ENCODE results near the gene TMEM200B. TPM values are rescaled to one million over a fixed set of nuclear protein-coding genes. Genes with fewer than 3 reads are reported as not detected.

TMEM200B gene
- total and polyA plus RNA-seq, 9 donors = 16.2 to 65.9 (median 30.6) TPM

GRCh38 chr1:29169976-29170375, 46.3 kb upstream of the TMEM200B start:
- Histone ChIP-seq H3K4me3 (no peak overlapping the region), H3K9me3 (no peaks in the 10 kb centered on the region), H3K36me3 (no peaks in the 10 kb centered on the region), H3K27ac (no peak overlapping the region), H3K4me1 (ENCODE audit: insufficient read depth) (peaks cover 6% of the 10 kb centered on the region), H3K27me3 (no peaks in the 10 kb centered on the region)
- no peak for TF ChIP-seq CTCF (IDR thresholded peaks at IDR 0.05)
- no peak for TF ChIP-seq EP300 (IDR thresholded peaks at IDR 0.05)
- TF ChIP-seq POLR2A (IDR thresholded peaks at IDR 0.05) = no peak
- 70 to 85% (median 82%) methylated on average over 3 of the region's 3 CpGs for WGBS, 3 donors
- intact Hi-C loops (cut with DNase I) = no loop called here
- no peak for DNase-seq

- peaks cover 6% of the 10 kb centered on the region for H3K4me1 ChIP-seq (ENCODE audit: insufficient read depth)
- no peaks in the 10 kb centered on the region for H3K36me3 ChIP-seq
- no peak overlapping the region for H3K27ac ChIP-seq
- intact Hi-C loops (cut with DNase I) = no loop called here
- 96 to 97% (median 96%) methylated on average over 9 of the region's 9 CpGs for WGBS, 3 donors
- DNase-seq = no peak
- no peaks in the 10 kb centered on the region for H3K27me3 ChIP-seq
- H3K4me3 ChIP-seq = no peak overlapping the region
- no peak for TF ChIP-seq EP300 (IDR thresholded peaks at IDR 0.05)
- no peak for TF ChIP-seq CTCF (IDR thresholded peaks at IDR 0.05)
- TF ChIP-seq POLR2A (IDR thresholded peaks at IDR 0.05) = no peak
- no peaks in the 10 kb centered on the region for H3K9me3 ChIP-seq
These were observed 44.2 kb upstream of the TMEM200B start for GRCh38 chr1:29167904-29168303.

GRCh38 chr1:29166291-29166878, 42.7 kb upstream of the TMEM200B start:
- no peaks in the 10 kb centered on the region for H3K36me3 ChIP-seq
- H3K27ac ChIP-seq = no peak overlapping the region
- intact Hi-C loops (cut with DNase I) = no loop called here
- no peaks in the 10 kb centered on the region for H3K27me3 ChIP-seq
- no peak for DNase-seq
- TF ChIP-seq POLR2A (IDR thresholded peaks at IDR 0.05) = no peak
- WGBS, 3 donors = 58 to 61% (median 60%) methylated on average over 9 of the region's 9 CpGs
- H3K9me3 ChIP-seq = no peaks in the 10 kb centered on the region
- H3K4me1 ChIP-seq (ENCODE audit: insufficient read depth) = peaks cover 8% of the 10 kb centered on the region
- H3K4me3 ChIP-seq = no peak overlapping the region

- Histone ChIP-seq H3K4me3 (no peak overlapping the region), H3K27me3 (no peaks in the 10 kb centered on the region), H3K36me3 (no peaks in the 10 kb centered on the region), H3K9me3 (no peaks in the 10 kb centered on the region), H3K27ac (no peak overlapping the region), H3K4me1 (ENCODE audit: insufficient read depth) (peaks cover 2% of the 10 kb centered on the region)
- TF ChIP-seq POLR2A (IDR thresholded peaks at IDR 0.05) (no peak), CTCF (IDR thresholded peaks at IDR 0.05) (no peak), EP300 (IDR thresholded peaks at IDR 0.05) (no peak)
- intact Hi-C loops (cut with DNase I) = no loop called here
- 88 to 95% (median 93%) methylated on average over 4 of the region's 4 CpGs for WGBS, 3 donors
- DNase-seq = no peak
These were observed 40.9 kb upstream of the TMEM200B start for GRCh38 chr1:29164588-29164987.

GRCh38 chr1:29162476-29163138, 38.9 kb upstream of the TMEM200B start:
- H3K27ac ChIP-seq = no peak overlapping the region
- no peak for TF ChIP-seq EP300 (IDR thresholded peaks at IDR 0.05)
- TF ChIP-seq CTCF (IDR thresholded peaks at IDR 0.05) = no peak
- no peak for TF ChIP-seq POLR2A (IDR thresholded peaks at IDR 0.05)
- H3K36me3 ChIP-seq = no peaks in the 10 kb centered on the region
- H3K27me3 ChIP-seq = no peaks in the 10 kb centered on the region
- no peak for DNase-seq
- H3K4me1 ChIP-seq (ENCODE audit: insufficient read depth) = peaks cover 2% of the 10 kb centered on the region
- intact Hi-C loops (cut with DNase I) = no loop called here
- H3K9me3 ChIP-seq = no peaks in the 10 kb centered on the region
- WGBS, 3 donors = 79 to 84% (median 81%) methylated on average over 9 of the region's 9 CpGs
- H3K4me3 ChIP-seq = no peak overlapping the region
